HG03280 (cell line): ENCODE results near the gene NFIB.

ENCODE experiments used
- ATAC-seq: cut with Tn5 transposase; IDR thresholded peaks from one replicate; pipeline ENCODE4 v1.9.1; 2021; ENCODE audit warnings: mild to moderate bottlenecking, moderate library complexity; ENCODE audit not compliant: unreplicated experiment

The NFIB gene

DNA sequence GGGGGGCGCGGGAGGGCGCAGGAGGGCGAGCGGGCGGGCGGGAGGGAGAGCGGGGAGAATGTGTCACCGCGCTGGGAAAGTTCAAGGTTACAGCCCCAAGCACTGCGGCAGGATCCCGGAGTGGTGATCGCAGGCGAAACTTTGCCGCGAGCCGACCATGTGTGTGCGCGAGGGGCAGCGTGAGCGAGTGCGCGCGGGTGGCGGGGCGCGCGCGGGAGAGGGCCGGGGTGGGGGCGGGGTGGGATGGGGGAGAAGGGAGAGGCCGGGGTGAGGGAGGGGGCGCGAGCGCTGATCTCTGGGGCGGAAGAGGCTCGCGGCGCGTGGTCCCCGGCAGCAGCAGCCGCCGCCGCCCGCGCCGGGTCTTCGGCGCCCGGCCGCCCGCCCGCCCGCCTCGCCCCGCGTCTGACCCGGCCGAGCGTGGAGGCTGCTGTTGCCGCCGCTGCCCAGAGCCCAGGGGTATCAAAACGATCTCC lies at the start of gene NFIB:
NFIB (minus strand) TSS at position 191 of the 473 bp plus-strand sequence. CDS start 630 bp downstream, outside the sequence.
- no peak for ATAC-seq

- ATAC-seq: no peak
Measured at GRCh38 chr9:14362175-14362574, 48.2 kb upstream of the NFIB start.

DNA sequence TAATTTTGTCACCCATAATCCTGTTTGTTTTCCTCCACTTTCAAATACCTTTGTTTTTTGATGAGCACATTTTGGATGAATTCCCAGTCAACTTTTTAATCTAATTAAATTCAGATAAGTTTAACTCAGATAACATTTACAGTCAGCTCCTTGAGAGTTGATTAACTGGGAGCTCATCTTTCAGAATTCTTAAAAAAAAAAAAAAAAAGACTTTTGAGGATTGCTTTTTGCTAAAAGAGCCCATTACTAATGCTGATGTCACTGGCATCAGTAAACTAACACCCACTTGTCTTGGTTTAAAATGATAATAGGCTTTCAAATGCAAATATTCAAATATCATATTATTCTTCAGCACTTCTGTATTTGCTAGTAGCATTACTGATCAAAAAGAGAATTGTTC lies 47.1 kb upstream of the NFIB start:
- no peak for ATAC-seq

DNA sequence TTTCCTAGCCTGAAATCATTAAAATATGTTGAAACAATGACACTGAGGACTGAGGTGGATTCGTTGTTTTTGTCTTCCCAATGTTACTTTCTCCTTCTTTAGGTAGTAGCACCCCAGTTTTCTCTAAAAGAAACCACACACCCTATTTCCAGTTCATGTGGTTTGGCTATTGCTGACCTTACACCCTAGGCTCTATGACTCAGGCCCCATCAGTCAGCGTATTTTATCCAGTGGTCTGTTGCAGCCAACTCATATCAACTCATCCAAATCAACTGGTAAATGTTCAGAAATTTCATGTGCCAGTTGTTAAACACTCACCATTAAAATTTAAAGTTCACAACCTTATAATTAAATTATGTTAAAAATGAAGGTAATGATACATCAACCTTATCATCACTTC lies 44.6 kb upstream of the NFIB start:
- no peak for ATAC-seq

GRCh38 chr9:14356351-14357265 lies 42.7 kb upstream of the NFIB start:
- no peak for ATAC-seq

GRCh38 chr9:14354201-14354600 lies 40.3 kb upstream of the NFIB start:
- no peak for ATAC-seq

- ATAC-seq: peak; percentile 78
Measured at GRCh38 chr9:14353222-14354056, 39.5 kb upstream of the NFIB start.

- no peak for ATAC-seq
Measured at GRCh38 chr9:14352503-14352902, 38.6 kb upstream of the NFIB start.

DNA sequence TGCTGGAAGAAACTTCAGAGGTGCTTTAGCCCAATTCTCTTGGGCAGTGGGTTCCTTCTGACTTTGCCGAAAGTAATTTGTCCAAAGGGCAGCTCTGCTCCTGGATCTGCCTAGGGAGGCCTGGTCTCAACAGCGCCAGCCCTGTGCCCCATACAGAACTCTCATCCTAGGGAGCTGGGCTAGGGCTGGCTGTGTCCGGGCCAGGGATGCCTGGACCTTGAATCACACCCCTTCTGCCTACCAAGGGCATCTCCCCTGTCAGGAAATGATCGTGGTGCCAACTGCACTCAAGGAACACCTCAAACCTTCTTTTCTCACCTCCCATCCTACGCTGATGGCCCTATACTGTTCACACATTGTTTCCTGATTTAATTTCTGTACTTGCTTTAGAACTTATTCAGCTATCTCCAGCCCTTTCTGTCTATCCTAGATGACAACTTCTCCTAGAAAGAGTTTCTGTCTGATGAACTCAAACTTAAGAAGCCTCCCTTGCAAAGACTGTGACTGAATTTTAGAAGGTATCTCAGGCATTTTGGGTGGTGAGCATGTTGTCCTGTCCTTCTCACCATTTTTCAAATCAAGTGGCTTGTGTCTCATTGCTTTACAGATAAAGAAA lies 37.4 kb upstream of the NFIB start:
- ATAC-seq: no peak

DNA sequence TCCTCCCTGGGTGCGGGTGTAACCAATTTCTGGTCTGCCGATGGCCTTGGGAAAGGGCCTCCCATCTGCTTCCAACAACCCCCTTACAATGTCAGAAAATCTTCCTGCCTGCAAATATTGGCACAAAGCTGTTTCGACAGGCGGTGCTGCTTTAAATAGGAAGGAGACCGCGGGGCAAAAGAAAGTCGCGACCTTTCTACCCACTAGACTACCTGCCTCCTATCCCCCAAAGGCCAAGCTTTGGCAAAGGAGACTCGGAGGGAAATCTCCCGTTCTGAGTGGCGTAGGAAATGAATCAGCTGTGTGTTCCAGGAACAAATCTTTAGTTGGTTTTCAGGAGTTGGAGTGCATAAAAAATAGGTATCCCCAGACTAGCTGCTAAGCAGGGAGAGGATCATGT lies 36.8 kb upstream of the NFIB start:
- ATAC-seq: no peak

DNA sequence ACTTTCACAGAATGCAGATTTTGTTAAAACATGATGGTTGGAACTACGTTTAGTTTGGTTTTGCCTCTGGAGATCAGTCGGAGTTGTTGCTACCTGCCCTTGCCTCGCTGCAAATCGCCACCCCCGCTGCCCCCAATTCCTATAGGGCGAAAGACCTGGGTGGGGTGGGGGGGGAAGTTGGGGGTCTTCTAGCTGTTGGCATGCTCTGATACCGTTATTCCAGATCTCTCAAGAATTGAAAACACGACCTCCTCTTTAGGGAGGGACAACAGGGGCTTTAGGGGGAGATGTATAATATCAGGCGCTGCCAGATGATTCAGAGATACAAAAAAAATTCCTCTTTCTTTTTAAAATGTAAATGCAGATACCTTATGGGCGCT lies 36.4 kb upstream of the NFIB start:
- ATAC-seq: no peak

DNA sequence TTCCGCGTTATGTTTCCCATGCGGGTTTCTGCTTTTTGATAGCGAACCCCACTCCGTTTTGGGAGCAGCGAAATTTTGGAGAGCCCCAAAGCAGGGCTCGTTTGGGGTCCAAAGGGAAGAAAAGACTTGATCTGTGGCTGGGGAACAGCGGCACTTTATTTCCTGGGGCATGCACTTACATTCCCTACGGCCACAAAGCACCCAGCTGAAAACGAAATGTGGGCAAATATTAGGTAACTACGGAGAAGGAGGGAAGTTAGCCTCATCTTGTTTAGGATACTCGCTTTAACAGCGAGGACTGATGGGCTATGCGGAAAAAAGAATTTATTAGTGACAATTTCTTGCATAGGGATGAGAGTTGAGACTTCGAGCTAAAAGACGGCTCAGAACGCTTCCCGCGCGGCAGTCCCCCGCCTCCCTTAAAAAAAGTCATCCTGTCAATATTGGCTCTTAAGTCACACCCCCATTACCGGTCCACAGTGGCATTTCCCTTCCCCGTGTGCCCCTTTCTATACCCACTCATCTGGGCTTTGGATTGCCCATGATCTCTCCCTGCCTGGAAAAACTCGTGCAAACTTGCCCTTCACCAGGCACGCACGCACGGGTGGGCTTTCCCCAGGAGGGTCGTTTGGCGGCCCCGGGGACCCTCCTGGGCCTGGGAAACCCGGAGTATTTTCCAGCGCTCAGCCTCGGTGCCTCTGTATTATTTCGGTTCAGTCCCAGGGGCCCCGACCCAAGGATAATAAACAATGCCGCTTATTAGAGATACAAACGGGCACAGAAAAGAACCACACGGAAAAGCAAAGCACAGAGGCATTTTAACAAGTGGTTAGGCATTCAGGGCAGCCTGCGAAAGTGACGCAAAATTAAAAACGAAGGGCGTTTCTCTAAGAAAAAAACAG lies 35.8 kb upstream of the NFIB start:
- no peak for ATAC-seq

- ATAC-seq: no peak
Measured at GRCh38 chr9:14349146-14349446, 35.2 kb upstream of the NFIB start.

- ATAC-seq: no peak
Measured at GRCh38 chr9:14348373-14349145, 34.6 kb upstream of the NFIB start.

DNA sequence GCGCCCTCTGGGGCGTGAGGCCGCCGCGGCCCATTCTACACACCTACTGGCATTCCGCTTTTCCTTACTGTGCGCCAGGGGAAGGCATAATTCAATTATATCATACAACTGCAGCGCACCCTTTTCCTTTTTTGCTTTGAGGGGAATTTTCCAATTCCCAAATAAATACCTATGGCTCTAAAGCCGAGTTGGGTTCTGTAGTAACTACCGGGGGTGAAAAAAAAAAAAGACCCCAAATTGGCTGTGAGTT lies 34.1 kb upstream of the NFIB start:
- ATAC-seq: no peak

- no peak for ATAC-seq
Measured at GRCh38 chr9:14347406-14348122, 33.6 kb upstream of the NFIB start.

DNA sequence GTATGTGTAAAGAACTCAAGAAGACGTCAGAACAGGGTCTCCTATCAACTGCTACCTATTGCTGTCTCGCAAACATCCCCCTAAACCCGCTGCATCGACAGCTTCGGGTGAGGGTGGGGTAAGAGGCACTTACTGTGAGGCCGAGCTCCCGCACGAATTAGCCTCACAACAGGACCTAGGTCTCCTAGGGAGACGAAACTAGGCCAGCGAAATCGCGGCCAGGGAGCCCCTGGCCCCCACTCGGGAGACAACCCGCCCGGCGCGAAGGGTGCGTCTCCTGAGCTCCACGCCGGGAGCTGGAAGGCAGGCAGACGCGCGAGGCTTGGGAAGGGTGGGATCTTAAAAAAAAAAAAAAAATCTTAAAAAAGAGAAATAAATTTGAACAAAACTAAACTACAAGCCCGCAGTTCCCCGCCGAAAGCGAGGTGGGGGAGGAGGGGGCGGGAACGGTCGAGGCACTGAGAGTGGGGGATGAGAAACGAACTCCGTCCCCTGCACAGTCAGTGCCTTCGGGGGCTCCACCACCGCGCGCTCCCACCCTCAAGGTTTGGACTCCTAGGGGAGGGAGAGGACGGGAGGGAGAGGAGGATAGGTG lies 33.0 kb upstream of the NFIB start:
- ATAC-seq: no peak

GRCh38 chr9:14346231-14346791 lies 32.4 kb upstream of the NFIB start:
- ATAC-seq: no peak
